ENCODE results near the gene SLC25A13. TPM values are rescaled to one million over a fixed set of nuclear protein-coding genes. Genes with fewer than 3 reads are reported as not detected.

The SLC25A13 gene
- total and polyA plus RNA-seq, 2 of the 8 experiments (the other 6 are each of a cell fraction or from before 2014, with no cell fraction given): 30.8 to 85.4 TPM

GRCh38 chr7:96187735-96188134 lies 134.2 kb downstream of the SLC25A13 start:
- H3K4me1 ChIP-seq (replicated peaks in 1 of 4; ENCODE audit: control insufficient read depth in 3 of 4, insufficient read depth in 4 of 4, low read length in 3 of 4): peaks cover 0 to 3% (median 2%) of the 10 kb centered on the region in 4 experiments; a peak in 3 of 7 replicates
- ChIA-PET POLR2A (ENCODE audit: partially characterized antibody) (no interaction called here), CTCF (ENCODE audit: partially characterized antibody) (interaction anchor here (0.9 to 1.0 kb wide), 2 partner anchors 10 to 47 kb away, joined by 4 read pairs; no protein-coding TSS in a partner anchor)
- H3K23ac ChIP-seq (ENCODE audit: insufficient read length): no peak overlapping the region
- H2AK5ac ChIP-seq (ENCODE audit: low read depth, low read length): no peak overlapping the region
- H3K27me3 ChIP-seq (replicated peaks in 1 of 4; ENCODE audit: control insufficient read depth in 3 of 4, extremely low read depth in 1 of 4, insufficient read depth in 3 of 4, low read length in 3 of 4): no peaks in the 10 kb centered on the region
- H3K14ac ChIP-seq (ENCODE audit: insufficient read length): no peak overlapping the region
- H3K4ac ChIP-seq (replicated peaks; ENCODE audit: insufficient read length, low read depth, low read length): no peak overlapping the region
- H3K56ac ChIP-seq (replicated peaks; ENCODE audit: insufficient read length, low read depth, low read length): no peak overlapping the region
- H4K8ac ChIP-seq (ENCODE audit: extremely low read depth, insufficient read depth, low read length): no peak overlapping the region
- peaks cover 0 to 26% (median 10%) of the 10 kb centered on the region in 4 experiments for H3K36me3 ChIP-seq (ENCODE audit: control insufficient read depth in 2 of 4, insufficient read depth in 4 of 4, low read length in 3 of 4)
- H2BK20ac ChIP-seq (ENCODE audit: low read length): no peak overlapping the region
- H2AFZ ChIP-seq (ENCODE audit: low read length): no peak overlapping the region
- no peaks in the 10 kb centered on the region for H3K9me3 ChIP-seq (ENCODE audit: insufficient read depth in 2 of 2, low read depth in 1 of 2, low read length in 1 of 2)
- H3K9ac ChIP-seq (replicated peaks in 1 of 4; ENCODE audit: extremely low read depth in 1 of 4, low read depth in 3 of 4, low read length in 3 of 4): no peak overlapping the region
- TF ChIP-seq CTBP2 (IDR thresholded peaks at IDR 0.05; ENCODE audit: borderline replicate concordance, insufficient read depth, insufficient read length, low read length): no peak
- no peak for TF ChIP-seq SRF (IDR thresholded peaks at IDR 0.05; ENCODE audit: low read depth, low read length)
- no peak for TF ChIP-seq JUN (IDR thresholded peaks at IDR 0.05; ENCODE audit: low read depth, low read length)
- TF ChIP-seq ASH2L (IDR thresholded peaks at IDR 0.05; ENCODE audit: low read length): no peak
- no peak for TF ChIP-seq TAF1 (IDR thresholded peaks at IDR 0.05; ENCODE audit: low read depth, low read length)
- no peak for TF ChIP-seq SP4 (IDR thresholded peaks at IDR 0.05; ENCODE audit: low read length)
- peaks cover 0 to 2% of the 10 kb centered on the region in 2 experiments for H4K20me1 ChIP-seq (replicated peaks in 1 of 2; ENCODE audit: control insufficient read depth in 1 of 2, insufficient read depth in 2 of 2, low read length in 2 of 2)
- H3K4me2 ChIP-seq (ENCODE audit: insufficient read depth in 1 of 2, low read depth in 2 of 2, low read length in 2 of 2): no peak overlapping the region
- no peak overlapping the region for H3K4me3 ChIP-seq (ENCODE audit: extremely low read depth in 1 of 4, insufficient read depth in 2 of 4, low read depth in 3 of 4, low read length in 4 of 4)
- H2BK120ac ChIP-seq (replicated peaks; ENCODE audit: low read depth, low read length): no peak overlapping the region
- FAIRE-seq (no peak), DNase-seq (ENCODE audit: low read depth in 1 of 2, low spot score in 2 of 2) (no peak)
- no peak overlapping the region for H3K27ac ChIP-seq (ENCODE audit: low read depth, low read length)
- no peak overlapping the region for H4K91ac ChIP-seq (replicated peaks; ENCODE audit: insufficient read length, low read length)
- 78% methylated on average over 6 of the region's 6 CpGs; no CpG with 5 or more reads in 1 of the 2 experiments for WGBS, 2 experiments (ENCODE audit: extremely low coverage in 1 of 2, insufficient coverage in 1 of 2, insufficient read length in 1 of 2, insufficient replicate concordance in 2 of 2, low coverage in 1 of 2, low lambda C conversion rate in 2 of 2, missing lambda C conversion rate in 1 of 2)
- no peak overlapping the region for H2BK12ac ChIP-seq (ENCODE audit: low read depth, low read length)
- no peaks in the 10 kb centered on the region for H3K79me1 ChIP-seq (ENCODE audit: low read depth, low read length)
- H2BK5ac ChIP-seq (ENCODE audit: low read depth, low read length): no peak overlapping the region
- H3K79me2 ChIP-seq (ENCODE audit: control insufficient read depth in 1 of 2, insufficient read depth in 2 of 2, low read length in 2 of 2): no peaks in the 10 kb centered on the region
- H2BK15ac ChIP-seq (ENCODE audit: low read length): no peak overlapping the region
- no peak overlapping the region for H3K18ac ChIP-seq (ENCODE audit: extremely low read depth, low read length)
- no peak overlapping the region for H4K5ac ChIP-seq (ENCODE audit: insufficient read length, low read depth, low read length)
- no peaks in the 10 kb centered on the region for H3K23me2 ChIP-seq (ENCODE audit: low read depth, low read length)

All from H1 (cell line).